HL-60 (cell line): ENCODE measurements around the gene CFAP61.

Source experiments
- CTCF ChIP-seq: IDR thresholded peaks from one replicate; pipeline ENCODE4 v1.5.1; 2011; ENCODE audit warnings: low read length, control low read depth, inconsistent platforms; ENCODE audit not compliant: insufficient read depth
- POLR2AphosphoS5 ChIP-seq: IDR thresholded peaks from 2 replicates; pipeline ENCODE4 v1.6.1; 2012; ENCODE audit warnings: low read depth
- TF ChIP-seq, protein P1 (sequence below): IDR thresholded peaks from 2 replicates; pipeline ENCODE4 v1.6.1; 2012; ENCODE audit warnings: low read depth; ENCODE audit not compliant: insufficient replicate concordance

DNA sequence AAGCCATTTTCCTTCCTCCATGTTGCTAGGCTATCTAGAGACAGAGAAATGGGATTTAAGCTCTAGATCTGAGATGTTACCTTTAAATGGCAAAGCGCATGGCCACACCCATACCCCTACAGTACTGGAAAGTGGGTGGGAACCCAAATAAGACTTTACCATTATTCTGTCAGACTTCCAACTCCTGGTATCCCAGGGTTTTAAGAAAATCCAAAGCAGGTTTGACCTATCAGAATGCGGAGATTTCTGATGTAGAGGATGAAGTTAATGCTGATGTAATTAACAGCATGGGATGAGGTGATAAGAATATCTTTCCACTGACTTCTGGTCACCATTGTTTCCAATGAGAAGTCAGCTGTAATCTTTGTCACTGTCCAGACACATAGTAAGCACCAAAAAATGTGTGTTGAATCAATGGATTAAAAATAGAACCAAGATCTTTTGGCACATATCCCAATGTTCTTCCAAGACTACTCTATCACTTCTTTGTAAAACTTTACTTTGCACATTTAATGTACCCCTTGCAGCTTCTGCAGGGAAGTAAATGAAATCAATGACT lies 174.8 kb downstream of the CFAP61 start:
- no peak for TF ChIP-seq POLR2AphosphoS5
- no peak for TF ChIP-seq CTCF
- TF ChIP-seq, protein P1, sequence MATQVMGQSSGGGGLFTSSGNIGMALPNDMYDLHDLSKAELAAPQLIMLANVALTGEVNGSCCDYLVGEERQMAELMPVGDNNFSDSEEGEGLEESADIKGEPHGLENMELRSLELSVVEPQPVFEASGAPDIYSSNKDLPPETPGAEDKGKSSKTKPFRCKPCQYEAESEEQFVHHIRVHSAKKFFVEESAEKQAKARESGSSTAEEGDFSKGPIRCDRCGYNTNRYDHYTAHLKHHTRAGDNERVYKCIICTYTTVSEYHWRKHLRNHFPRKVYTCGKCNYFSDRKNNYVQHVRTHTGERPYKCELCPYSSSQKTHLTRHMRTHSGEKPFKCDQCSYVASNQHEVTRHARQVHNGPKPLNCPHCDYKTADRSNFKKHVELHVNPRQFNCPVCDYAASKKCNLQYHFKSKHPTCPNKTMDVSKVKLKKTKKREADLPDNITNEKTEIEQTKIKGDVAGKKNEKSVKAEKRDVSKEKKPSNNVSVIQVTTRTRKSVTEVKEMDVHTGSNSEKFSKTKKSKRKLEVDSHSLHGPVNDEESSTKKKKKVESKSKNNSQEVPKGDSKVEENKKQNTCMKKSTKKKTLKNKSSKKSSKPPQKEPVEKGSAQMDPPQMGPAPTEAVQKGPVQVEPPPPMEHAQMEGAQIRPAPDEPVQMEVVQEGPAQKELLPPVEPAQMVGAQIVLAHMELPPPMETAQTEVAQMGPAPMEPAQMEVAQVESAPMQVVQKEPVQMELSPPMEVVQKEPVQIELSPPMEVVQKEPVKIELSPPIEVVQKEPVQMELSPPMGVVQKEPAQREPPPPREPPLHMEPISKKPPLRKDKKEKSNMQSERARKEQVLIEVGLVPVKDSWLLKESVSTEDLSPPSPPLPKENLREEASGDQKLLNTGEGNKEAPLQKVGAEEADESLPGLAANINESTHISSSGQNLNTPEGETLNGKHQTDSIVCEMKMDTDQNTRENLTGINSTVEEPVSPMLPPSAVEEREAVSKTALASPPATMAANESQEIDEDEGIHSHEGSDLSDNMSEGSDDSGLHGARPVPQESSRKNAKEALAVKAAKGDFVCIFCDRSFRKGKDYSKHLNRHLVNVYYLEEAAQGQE = no peak
